Measurements from ENCODE around the gene POP4. TPM values are rescaled to one million over a fixed set of nuclear protein-coding genes. Genes with fewer than 3 reads are reported as not detected.
"Not testable (repeated sequence)": the region's sequence is repeated elsewhere in the genome, so short reads cannot be mapped to it uniquely, and the experiment has no call there.

POP4 gene
- total RNA-seq: 64.4 and 65.4 TPM in 2 replicates
- polyA plus RNA-seq: 55.0 and 56.2 TPM in 2 replicates
- polyA plus RNA-seq (2011; cell fraction: cytosol; rRNA removed): 69.5 and 81.6 TPM in 2 replicates
- polyA plus RNA-seq (2011; cell fraction: nucleus; rRNA removed): 92.0 and 106 TPM in 2 replicates
- 77.6 and 95.4 TPM in 2 replicates for polyA plus RNA-seq (2012)
- polyA minus RNA-seq: 52.5 and 65.4 TPM in 2 replicates
- 30.5 TPM for polyA minus RNA-seq (2011; cell fraction: cytosol; rRNA and poly(A)+ RNA removed)
- polyA minus RNA-seq (2011; cell fraction: nucleus; rRNA and poly(A)+ RNA removed): 38.0 and 55.1 TPM in 2 replicates
- percentile 60 among the genes with signal in this experiment for Bru-seq, nascent RNA
- percentile 67 among the genes with signal in this experiment for BruChase-seq, experiment 1, labeled RNA remaining after a 6-hour chase
- BruChase-seq, experiment 2, labeled RNA remaining after a 2-hour chase: percentile 54 among the genes with signal in this experiment
- long read RNA-seq, transcript POP4-202 (7 exons, 3,385 nt): major isoform, 119 of 146 reads
- long read RNA-seq, partial matches to known transcripts: 6 of 146 reads
- long read RNA-seq, other reads (novel, unspliced or antisense): 18 of 146 reads

- no peak for TF ChIP-seq GATA2 (IDR thresholded peaks at IDR 0.05; ENCODE audit: insufficient read depth, insufficient read length, low read depth, low read length)
- TF ChIP-seq MAX (IDR thresholded peaks at IDR 0.05; ENCODE audit: insufficient read depth, insufficient read length): peak; percentile 40
- peak; percentile 96 for TF ChIP-seq POLR2AphosphoS5 (IDR thresholded peaks at IDR 0.05; ENCODE audit: insufficient read depth, low read depth, low read length)
- TF ChIP-seq JUN (IDR thresholded peaks at IDR 0.05; ENCODE audit: borderline replicate concordance, insufficient read depth, insufficient read length, low read depth): peak; percentile 48
- TF ChIP-seq POLR2A (IDR thresholded peaks at IDR 0.05; ENCODE audit: low read depth, low read length): peak; percentile 83
- peak within 1 kb of the TSS; percentile 88 for H3K9ac ChIP-seq (replicated peaks; ENCODE audit: extremely low read depth, insufficient read depth, low read length)
- H3K9me3 ChIP-seq (replicated peaks; ENCODE audit: control insufficient read depth, insufficient read depth, low read length): no peaks in the 10 kb centered on the region
- CTCF ChIA-PET: interaction anchor here (0.6 to 7.8 kb wide), 8 partner anchors 13 to 299 kb away, joined by 3 to 210 read pairs (median 4); partner anchors contain the start of genes C19orf12 and PLEKHF1
- peak; percentile 94 for FAIRE-seq
- H3K4me2 ChIP-seq (ENCODE audit: insufficient read depth, low read length): peak within 1 kb of the TSS; percentile 61
- peaks cover 8% of the 10 kb centered on the region for H3K79me2 ChIP-seq (ENCODE audit: control insufficient read depth, insufficient read depth, low read length)
- TSS peak; percentile 77 for BruUV-seq (replicated peaks)
- no peaks in the 10 kb centered on the region for H3K27me3 ChIP-seq (ENCODE audit: control insufficient read depth in 2 of 2, insufficient read depth in 2 of 2, low read length in 2 of 2)
- no peaks in the 10 kb centered on the region for H4K20me1 ChIP-seq (replicated peaks; ENCODE audit: control insufficient read depth, extremely low read depth, insufficient read depth, low read length)
- intact Hi-C loops (cut with micrococcal nuclease) (loop anchor here (1.0 to 2.0 kb wide), 3 partner anchors 60 to 207 kb away; no protein-coding TSS in a partner anchor), dilution Hi-C loops (cut with MboI; ENCODE audit: extremely low pct_ligation_motif_present, low sequenced_read_pairs) (no loop called here)
- H3K4me3 ChIP-seq (replicated peaks in 1 of 3; ENCODE audit: insufficient read depth in 1 of 3, low read depth in 1 of 3, low read length in 3 of 3): peak within 1 kb of the TSS; percentile 72 to 76 (median 72)
- DNase-seq (ENCODE audit: low read depth, low spot score): peak; percentile 95
- H3K27ac ChIP-seq (ENCODE audit: insufficient read depth, low read depth, low read length): peak within 1 kb of the TSS; percentile 70
- no peaks in the 10 kb centered on the region for H3K9me1 ChIP-seq (replicated peaks; ENCODE audit: control insufficient read depth, extremely low read depth, insufficient read depth, low read length)
- H3K36me3 ChIP-seq (ENCODE audit: control insufficient read depth in 2 of 2, extremely low read depth in 1 of 2, insufficient read depth in 2 of 2, low read length in 2 of 2): peaks cover 0 to 2% of the 10 kb centered on the region in 2 experiments
- H3K4me1 ChIP-seq (ENCODE audit: control insufficient read depth, extremely low read depth, insufficient read depth, low read length): peaks cover 10% of the 10 kb centered on the region
- peak within 1 kb of the TSS; percentile 88 for H2AFZ ChIP-seq (ENCODE audit: low read depth, low read length)
- POLR2A ChIA-PET: interaction anchor here (0.6 to 1.7 kb wide), 8 partner anchors 56 to 125 kb away, joined by 3 to 14 read pairs (median 4); partner anchors contain the start of genes C19orf12 and PLEKHF1
Observed at GRCh38 chr19:29605653-29606419, at the start of gene POP4. Gene POP4 (plus strand): TSS chr19:29606283. CDS start chr19:29606319, 36 bp downstream.

- H3K27ac ChIP-seq (ENCODE audit: insufficient read depth, low read depth, low read length); BruUV-seq (replicated peaks); H3K4me2 ChIP-seq (ENCODE audit: insufficient read depth, low read length); intact Hi-C loops (cut with micrococcal nuclease); H3K4me1 ChIP-seq (ENCODE audit: control insufficient read depth, extremely low read depth, insufficient read depth, low read length); DNase-seq (ENCODE audit: low read depth, low spot score); H3K9me1 ChIP-seq (replicated peaks; ENCODE audit: control insufficient read depth, extremely low read depth, insufficient read depth, low read length); H3K9ac ChIP-seq (replicated peaks; ENCODE audit: extremely low read depth, insufficient read depth, low read length); H2AFZ ChIP-seq (ENCODE audit: low read depth, low read length); FAIRE-seq; H3K9me3 ChIP-seq (replicated peaks; ENCODE audit: control insufficient read depth, insufficient read depth, low read length); POLR2A ChIA-PET; H3K4me3 ChIP-seq (replicated peaks in 1 of 3; ENCODE audit: insufficient read depth in 1 of 3, low read depth in 1 of 3, low read length in 3 of 3); H3K36me3 ChIP-seq (ENCODE audit: control insufficient read depth in 2 of 2, extremely low read depth in 1 of 2, insufficient read depth in 2 of 2, low read length in 2 of 2); H4K20me1 ChIP-seq (replicated peaks; ENCODE audit: control insufficient read depth, extremely low read depth, insufficient read depth, low read length); CTCF ChIA-PET; H3K79me2 ChIP-seq (ENCODE audit: control insufficient read depth, insufficient read depth, low read length); H3K27me3 ChIP-seq (ENCODE audit: control insufficient read depth in 2 of 2, insufficient read depth in 2 of 2, low read length in 2 of 2); dilution Hi-C loops (cut with MboI; ENCODE audit: extremely low pct_ligation_motif_present, low sequenced_read_pairs): not testable (repeated sequence)
Observed at GRCh38 chr19:29559110-29559509, 47.0 kb upstream of the POP4 start.
